ENCODE results near the gene MYO5B. TPM values are rescaled to one million over a fixed set of nuclear protein-coding genes. Genes with fewer than 3 reads are reported as not detected.
A peak's percentile ranks its signal among the peaks of the same experiment; 100 is the strongest.

Gene MYO5B
- polyA plus RNA-seq, 2 donors = 35.3 to 38.5 TPM

GRCh38 chr18:50159654-50160046 is 35.3 kb downstream of the MYO5B start:
- Histone ChIP-seq H3K27me3 (ENCODE audit: control insufficient read depth in 1 of 2, insufficient read depth in 2 of 2, low read length in 2 of 2) (no peaks in the 10 kb centered on the region), H3K9me3 (ENCODE audit: control insufficient read depth in 2 of 2, insufficient read depth in 1 of 2, low read depth in 1 of 2, low read length in 1 of 2) (no peaks in the 10 kb centered on the region), H3K36me3 (ENCODE audit: control insufficient read depth in 2 of 2, insufficient read depth in 2 of 2, low read length in 1 of 2) (no peaks in the 10 kb centered on the region), H3K27ac (ENCODE audit: low read depth in 2 of 2, low read length in 1 of 2) (peak overlapping the region; percentile 57 to 77), H3K4me3 (ENCODE audit: low read depth in 1 of 2, low read length in 2 of 2) (no peak overlapping the region), H3K4me1 (ENCODE audit: control insufficient read depth in 2 of 2, insufficient read depth in 2 of 2, low read length in 1 of 2) (peaks cover 11 to 24% of the 10 kb centered on the region in 2 donors)
- WGBS, 2 donors = 72 to 73% methylated on average over 10 of the region's 10 CpGs

- 39 to 44% methylated on average over 9 of the region's 9 CpGs for WGBS, 2 donors
- H3K27ac ChIP-seq (ENCODE audit: low read depth in 2 of 2, low read length in 1 of 2) = peak overlapping the region; percentile 57 to 77
These were observed 35.9 kb downstream of the MYO5B start for GRCh38 chr18:50158866-50159653.

GRCh38 chr18:50155406-50155805 is 39.5 kb downstream of the MYO5B start:
- no peaks in the 10 kb centered on the region for H3K27me3 ChIP-seq (ENCODE audit: control insufficient read depth in 1 of 2, insufficient read depth in 2 of 2, low read length in 2 of 2)
- no peaks in the 10 kb centered on the region for H3K9me3 ChIP-seq (ENCODE audit: control insufficient read depth in 2 of 2, insufficient read depth in 1 of 2, low read depth in 1 of 2, low read length in 1 of 2)
- H3K36me3 ChIP-seq (ENCODE audit: control insufficient read depth in 2 of 2, insufficient read depth in 2 of 2, low read length in 1 of 2) = no peaks in the 10 kb centered on the region
- peaks cover 6 to 10% of the 10 kb centered on the region in 2 donors for H3K4me1 ChIP-seq (ENCODE audit: control insufficient read depth in 2 of 2, insufficient read depth in 2 of 2, low read length in 1 of 2)
- 76 to 80% methylated on average over 2 of the region's 2 CpGs for WGBS, 2 donors
- H3K27ac ChIP-seq (ENCODE audit: low read depth in 2 of 2, low read length in 1 of 2) = no peak overlapping the region
- H3K4me3 ChIP-seq (ENCODE audit: low read depth in 1 of 2, low read length in 2 of 2) = no peak overlapping the region

More at GRCh38 chr18:50158866-50159653, 35.9 kb downstream of the MYO5B start:
- H3K4me3 ChIP-seq (ENCODE audit: low read depth in 1 of 2, low read length in 2 of 2) = no peak overlapping the region
- peaks cover 11 to 24% of the 10 kb centered on the region in 2 donors for H3K4me1 ChIP-seq (ENCODE audit: control insufficient read depth in 2 of 2, insufficient read depth in 2 of 2, low read length in 1 of 2)
- no peaks in the 10 kb centered on the region for H3K36me3 ChIP-seq (ENCODE audit: control insufficient read depth in 2 of 2, insufficient read depth in 2 of 2, low read length in 1 of 2)
- no peaks in the 10 kb centered on the region for H3K27me3 ChIP-seq (ENCODE audit: control insufficient read depth in 1 of 2, insufficient read depth in 2 of 2, low read length in 2 of 2)
- H3K9me3 ChIP-seq (ENCODE audit: control insufficient read depth in 2 of 2, insufficient read depth in 1 of 2, low read depth in 1 of 2, low read length in 1 of 2) = no peaks in the 10 kb centered on the region

GRCh38 chr18:50154420-50154819 is 40.5 kb downstream of the MYO5B start:
- Histone ChIP-seq H3K27ac (ENCODE audit: low read depth in 2 of 2, low read length in 1 of 2) (peak overlapping the region in 1 of 2 donors; percentile 62), H3K4me3 (ENCODE audit: low read depth in 1 of 2, low read length in 2 of 2) (no peak overlapping the region), H3K4me1 (ENCODE audit: control insufficient read depth in 2 of 2, insufficient read depth in 2 of 2, low read length in 1 of 2) (peaks cover 2% of the 10 kb centered on the region in 2 donors), H3K9me3 (ENCODE audit: control insufficient read depth in 2 of 2, insufficient read depth in 1 of 2, low read depth in 1 of 2, low read length in 1 of 2) (no peaks in the 10 kb centered on the region), H3K27me3 (ENCODE audit: control insufficient read depth in 1 of 2, insufficient read depth in 2 of 2, low read length in 2 of 2) (no peaks in the 10 kb centered on the region), H3K36me3 (ENCODE audit: control insufficient read depth in 2 of 2, insufficient read depth in 2 of 2, low read length in 1 of 2) (no peaks in the 10 kb centered on the region)
- WGBS, 2 donors = 65 to 70% methylated on average over 2 of the region's 2 CpGs

DNA sequence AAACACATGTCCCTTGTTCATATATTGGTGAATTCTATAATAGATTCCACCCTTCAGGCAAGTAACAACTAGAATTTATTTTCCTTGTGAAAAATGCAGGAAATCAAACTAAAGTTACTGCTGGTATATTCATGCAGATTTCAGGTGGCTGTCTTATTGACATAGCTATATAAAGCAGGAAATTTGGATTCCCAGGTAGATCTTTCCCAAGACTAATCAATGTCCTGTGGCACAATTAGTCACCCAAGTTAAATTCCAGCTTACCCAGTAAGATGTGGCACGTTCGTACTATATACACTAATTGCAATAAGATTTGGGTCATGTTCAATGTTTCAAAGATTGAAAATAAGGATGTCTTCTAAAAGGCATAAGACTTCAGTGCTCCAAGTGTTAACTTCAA is 42.0 kb downstream of the MYO5B start:
- no peak overlapping the region for H3K27ac ChIP-seq (ENCODE audit: low read depth in 2 of 2, low read length in 1 of 2)
- H3K36me3 ChIP-seq (ENCODE audit: control insufficient read depth in 2 of 2, insufficient read depth in 2 of 2, low read length in 1 of 2) = no peaks in the 10 kb centered on the region
- H3K4me3 ChIP-seq (ENCODE audit: low read depth in 1 of 2, low read length in 2 of 2) = no peak overlapping the region
- H3K9me3 ChIP-seq (ENCODE audit: control insufficient read depth in 2 of 2, insufficient read depth in 1 of 2, low read depth in 1 of 2, low read length in 1 of 2) = no peaks in the 10 kb centered on the region
- H3K4me1 ChIP-seq (ENCODE audit: control insufficient read depth in 2 of 2, insufficient read depth in 2 of 2, low read length in 1 of 2) = no peaks in the 10 kb centered on the region
- H3K27me3 ChIP-seq (ENCODE audit: control insufficient read depth in 1 of 2, insufficient read depth in 2 of 2, low read length in 2 of 2) = no peaks in the 10 kb centered on the region
- WGBS, 2 donors = 58% methylated on average over 2 of the region's 2 CpGs

GRCh38 chr18:50151926-50152325 is 43.0 kb downstream of the MYO5B start:
- Histone ChIP-seq H3K9me3 (ENCODE audit: control insufficient read depth in 2 of 2, insufficient read depth in 1 of 2, low read depth in 1 of 2, low read length in 1 of 2) (no peaks in the 10 kb centered on the region), H3K27ac (ENCODE audit: low read depth in 2 of 2, low read length in 1 of 2) (peak overlapping the region in 1 of 2 donors; percentile 73), H3K4me3 (ENCODE audit: low read depth in 1 of 2, low read length in 2 of 2) (no peak overlapping the region), H3K27me3 (ENCODE audit: control insufficient read depth in 1 of 2, insufficient read depth in 2 of 2, low read length in 2 of 2) (no peaks in the 10 kb centered on the region), H3K4me1 (ENCODE audit: control insufficient read depth in 2 of 2, insufficient read depth in 2 of 2, low read length in 1 of 2) (no peaks in the 10 kb centered on the region), H3K36me3 (ENCODE audit: control insufficient read depth in 2 of 2, insufficient read depth in 2 of 2, low read length in 1 of 2) (no peaks in the 10 kb centered on the region)
- 33 to 44% methylated on average over 8 of the region's 8 CpGs for WGBS, 2 donors

DNA sequence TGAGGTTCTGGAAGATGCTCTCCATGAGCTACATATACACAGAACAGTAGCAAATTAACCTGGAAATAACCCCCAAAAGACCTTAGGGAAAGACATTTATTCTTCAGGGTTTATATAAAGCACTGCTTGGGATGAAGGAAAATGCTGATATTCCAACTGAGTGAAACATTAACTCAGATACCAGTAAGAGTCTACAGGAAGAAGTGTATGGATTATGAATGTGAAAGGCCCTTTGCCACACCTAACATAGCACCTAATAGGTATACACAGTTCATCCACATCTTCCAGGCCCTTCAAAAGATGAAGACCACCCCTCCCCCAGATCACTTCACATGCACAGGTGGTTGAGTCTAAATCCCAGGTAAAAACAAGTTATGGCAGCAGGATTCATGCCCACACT is 50.4 kb downstream of the MYO5B start:
- Histone ChIP-seq H3K27ac (ENCODE audit: low read depth in 2 of 2, low read length in 1 of 2) (no peak overlapping the region), H3K36me3 (ENCODE audit: control insufficient read depth in 2 of 2, insufficient read depth in 2 of 2, low read length in 1 of 2) (no peaks in the 10 kb centered on the region), H3K27me3 (ENCODE audit: control insufficient read depth in 1 of 2, insufficient read depth in 2 of 2, low read length in 2 of 2) (no peaks in the 10 kb centered on the region), H3K4me3 (ENCODE audit: low read depth in 1 of 2, low read length in 2 of 2) (no peak overlapping the region), H3K4me1 (ENCODE audit: control insufficient read depth in 2 of 2, insufficient read depth in 2 of 2, low read length in 1 of 2) (peaks cover 2% of the 10 kb centered on the region in 2 donors), H3K9me3 (ENCODE audit: control insufficient read depth in 2 of 2, insufficient read depth in 1 of 2, low read depth in 1 of 2, low read length in 1 of 2) (no peaks in the 10 kb centered on the region)

- Histone ChIP-seq H3K27ac (ENCODE audit: low read depth in 2 of 2, low read length in 1 of 2) (peak overlapping the region in 1 of 2 donors; percentile 85), H3K36me3 (ENCODE audit: control insufficient read depth in 2 of 2, insufficient read depth in 2 of 2, low read length in 1 of 2) (no peaks in the 10 kb centered on the region)
These were observed 51.1 kb downstream of the MYO5B start for GRCh38 chr18:50143886-50144285.

GRCh38 chr18:50143294-50143693 is 51.7 kb downstream of the MYO5B start:
- Histone ChIP-seq H3K27ac (ENCODE audit: low read depth in 2 of 2, low read length in 1 of 2) (no peak overlapping the region), H3K9me3 (ENCODE audit: control insufficient read depth in 2 of 2, insufficient read depth in 1 of 2, low read depth in 1 of 2, low read length in 1 of 2) (no peaks in the 10 kb centered on the region)
- 76 to 86% methylated on average over 3 of the region's 3 CpGs for WGBS, 2 donors

More at GRCh38 chr18:50143886-50144285, 51.1 kb downstream of the MYO5B start:
- WGBS, 2 donors = 58 to 76% methylated on average over 2 of the region's 2 CpGs
- no peaks in the 10 kb centered on the region for H3K27me3 ChIP-seq (ENCODE audit: control insufficient read depth in 1 of 2, insufficient read depth in 2 of 2, low read length in 2 of 2)
- no peak overlapping the region for H3K4me3 ChIP-seq (ENCODE audit: low read depth in 1 of 2, low read length in 2 of 2)
- H3K4me1 ChIP-seq (ENCODE audit: control insufficient read depth in 2 of 2, insufficient read depth in 2 of 2, low read length in 1 of 2) = peaks cover 2% of the 10 kb centered on the region in 2 donors
- H3K9me3 ChIP-seq (ENCODE audit: control insufficient read depth in 2 of 2, insufficient read depth in 1 of 2, low read depth in 1 of 2, low read length in 1 of 2) = no peaks in the 10 kb centered on the region

More at GRCh38 chr18:50143294-50143693, 51.7 kb downstream of the MYO5B start:
- H3K27me3 ChIP-seq (ENCODE audit: control insufficient read depth in 1 of 2, insufficient read depth in 2 of 2, low read length in 2 of 2) = no peaks in the 10 kb centered on the region
- no peak overlapping the region for H3K4me3 ChIP-seq (ENCODE audit: low read depth in 1 of 2, low read length in 2 of 2)
- H3K36me3 ChIP-seq (ENCODE audit: control insufficient read depth in 2 of 2, insufficient read depth in 2 of 2, low read length in 1 of 2) = no peaks in the 10 kb centered on the region
- H3K4me1 ChIP-seq (ENCODE audit: control insufficient read depth in 2 of 2, insufficient read depth in 2 of 2, low read length in 1 of 2) = peaks cover 2% of the 10 kb centered on the region in 2 donors
